SK-N-SH treated with all-trans-retinoic acid at 6 μM for 48 hours (cell line): ENCODE data around the gene SLC6A19.
A peak's percentile ranks its signal among the peaks of the same experiment; 100 is the strongest.

Experiments used
- ATAC-seq: fragments of 200-7000 bp; cut with Tn5 transposase; 3 replicates; pipeline ENCODE4 v1.9.1; 2020; ENCODE audit warnings: mild to moderate bottlenecking, moderate library complexity
- ARNTL ChIP-seq: fragments of 450-650 bp; formaldehyde crosslinking; IDR thresholded peaks from 2 replicates; pipeline ENCODE4 v1.5.0; 2020; ENCODE audit warnings: low read depth, mild to moderate bottlenecking, moderate library complexity, borderline replicate concordance
- BACH2 ChIP-seq: fragments of 250-450 bp; sonication (Bioruptor Pico); IDR thresholded peaks from 2 replicates; pipeline ENCODE4 v1.9.0; 2021; ENCODE audit warnings: mild to moderate bottlenecking, borderline replicate concordance
- CREB5 ChIP-seq: fragments of 250-450 bp; sonication (Bioruptor Pico); IDR thresholded peaks from 2 replicates; pipeline ENCODE4 v1.5.1; 2020; ENCODE audit warnings: low read depth, mild to moderate bottlenecking, moderate library complexity
- CSDC2 ChIP-seq: fragments of 250-450 bp; sonication (Bioruptor Pico); IDR thresholded peaks from 2 replicates; pipeline ENCODE4 v1.5.0; 2020; ENCODE audit warnings: mild to moderate bottlenecking, moderate library complexity
- CSRNP3 ChIP-seq: fragments of 250-450 bp; sonication (Bioruptor Pico); IDR thresholded peaks from 2 replicates; pipeline ENCODE4 v1.5.1; 2021; ENCODE audit warnings: mild to moderate bottlenecking, moderate library complexity
- ESRRG ChIP-seq: fragments of 250-450 bp; sonication (Bioruptor Pico); IDR thresholded peaks from 2 replicates; pipeline ENCODE4 v1.6.1; 2021; ENCODE audit warnings: mild to moderate bottlenecking
- GLIS3 ChIP-seq: fragments of 250-450 bp; sonication (Bioruptor Pico); IDR thresholded peaks from 2 replicates; pipeline ENCODE4 v1.5.0; 2020; ENCODE audit warnings: mild to moderate bottlenecking, moderate library complexity
- ISL1 ChIP-seq: fragments of 250-450 bp; sonication (Bioruptor Pico); IDR thresholded peaks from 2 replicates; pipeline ENCODE4 v2.1.2; 2022; ENCODE audit warnings: mild to moderate bottlenecking, moderate library complexity
- OSR1 ChIP-seq: fragments of 250-450 bp; sonication (Bioruptor Pico); IDR thresholded peaks from 2 replicates; pipeline ENCODE4 v1.8.0; 2022; ENCODE audit warnings: moderate library complexity, mild to moderate bottlenecking, inconsistent platforms
- PATZ1 ChIP-seq: fragments of 250-450 bp; sonication (Bioruptor Pico); IDR thresholded peaks from 2 replicates; pipeline ENCODE4 v1.8.0; 2020; ENCODE audit warnings: mild to moderate bottlenecking, moderate library complexity, borderline replicate concordance
- POU6F1 ChIP-seq: fragments of 250-450 bp; sonication (Bioruptor Pico); IDR thresholded peaks from 2 replicates; pipeline ENCODE4 v1.8.0; 2021; ENCODE audit warnings: low read depth, mild to moderate bottlenecking, moderate library complexity, borderline replicate concordance
- PPARA ChIP-seq: fragments of 250-450 bp; sonication (Bioruptor Pico); IDR thresholded peaks from 2 replicates; pipeline ENCODE4 v1.5.0; 2020; ENCODE audit warnings: mild to moderate bottlenecking, borderline replicate concordance
- RARB ChIP-seq: fragments of 250-450 bp; sonication (Bioruptor Pico); IDR thresholded peaks from 2 replicates; pipeline ENCODE4 v1.8.0; 2021; ENCODE audit warnings: mild to moderate bottlenecking, moderate library complexity
- SNAI2 ChIP-seq: fragments of 250-450 bp; sonication (Bioruptor Pico); IDR thresholded peaks from 2 replicates; pipeline ENCODE4 v1.5.0; 2020; ENCODE audit warnings: mild to moderate bottlenecking, moderate library complexity
- TOX ChIP-seq: fragments of 250-450 bp; sonication (Bioruptor Pico); IDR thresholded peaks from 2 replicates; pipeline ENCODE4 v1.8.0; 2021; ENCODE audit warnings: mild to moderate bottlenecking, moderate library complexity, borderline replicate concordance
- ZC3H10 ChIP-seq: fragments of 250-450 bp; sonication (Bioruptor Pico); IDR thresholded peaks from 2 replicates; pipeline ENCODE4 v1.5.1; 2021; ENCODE audit warnings: mild to moderate bottlenecking, moderate library complexity
- ZFP3 ChIP-seq: fragments of 250-450 bp; sonication (Bioruptor Pico); IDR thresholded peaks from 2 replicates; pipeline ENCODE4 v1.5.0; 2020; ENCODE audit warnings: mild to moderate bottlenecking, moderate library complexity
- ZFP30 ChIP-seq: fragments of 450-650 bp; formaldehyde crosslinking; IDR thresholded peaks from 2 replicates; pipeline ENCODE4 v1.5.0; 2022; ENCODE audit warnings: mild to moderate bottlenecking, moderate library complexity
- ZNF565 ChIP-seq: fragments of 450-650 bp; formaldehyde crosslinking; conservative IDR thresholded peaks from 2 replicates; pipeline ENCODE4 v1.5.0; 2020; ENCODE audit warnings: low read depth, mild to moderate bottlenecking, moderate library complexity
- ZNF70 ChIP-seq: fragments of 450-650 bp; formaldehyde crosslinking; IDR thresholded peaks from 2 replicates; pipeline ENCODE4 v1.5.0; 2020; ENCODE audit warnings: mild to moderate bottlenecking, moderate library complexity
- ZNF8 ChIP-seq: fragments of 450-650 bp; formaldehyde crosslinking; IDR thresholded peaks from 2 replicates; pipeline ENCODE4 v1.5.0; 2020; ENCODE audit warnings: mild to moderate bottlenecking, moderate library complexity

The SLC6A19 gene

GRCh38 chr5:1167361-1167727 is 34.1 kb upstream of the SLC6A19 start (continued):
- no peak for TF ChIP-seq CSRNP3 (CRISPR knock-in tag)
- TF ChIP-seq CSDC2: no peak
- no peak for TF ChIP-seq TOX
- no peak for TF ChIP-seq PATZ1 (CRISPR knock-in tag)
- TF ChIP-seq ZC3H10 (CRISPR knock-in tag): no peak
- TF ChIP-seq ZNF70 (CRISPR knock-in tag): no peak

- peak; percentile 90 for ATAC-seq
- TF ChIP-seq ESRRG: no peak
- no peak for TF ChIP-seq ZNF565 (CRISPR knock-in tag)
- no peak for TF ChIP-seq GLIS3 (CRISPR knock-in tag)
- no peak for TF ChIP-seq PATZ1 (CRISPR knock-in tag)
- TF ChIP-seq ZFP30: no peak
- no peak for TF ChIP-seq ISL1 (CRISPR knock-in tag)
- no peak for TF ChIP-seq ZC3H10 (CRISPR knock-in tag)
- no peak for TF ChIP-seq CSRNP3 (CRISPR knock-in tag)
- no peak for TF ChIP-seq POU6F1 (CRISPR knock-in tag)
- no peak for TF ChIP-seq ZNF70 (CRISPR knock-in tag)
- TF ChIP-seq SNAI2 (CRISPR knock-in tag): no peak
- no peak for TF ChIP-seq ZNF8
- no peak for TF ChIP-seq CREB5
- no peak for TF ChIP-seq BACH2
- TF ChIP-seq ARNTL (CRISPR knock-in tag): no peak
- TF ChIP-seq OSR1 (CRISPR knock-in tag): no peak
Observed at GRCh38 chr5:1167728-1168709, 33.4 kb upstream of the SLC6A19 start.

- TF ChIP-seq ISL1 (CRISPR knock-in tag) (no peak), GLIS3 (CRISPR knock-in tag) (no peak), CREB5 (no peak), ZNF8 (no peak), PPARA (CRISPR knock-in tag) (no peak), RARB (CRISPR knock-in tag) (no peak), CSDC2 (no peak), ZFP3 (CRISPR knock-in tag) (no peak), BACH2 (no peak)
- TF ChIP-seq, all 23 proteins: peak for 0
- no peak for ATAC-seq
Observed at GRCh38 chr5:1168796-1169195, 32.6 kb upstream of the SLC6A19 start.
